ES-I3 (cell line): ENCODE data around the gene MAST4.
"Not testable (repeated sequence)": the region's sequence is repeated elsewhere in the genome, so short reads cannot be mapped to it uniquely, and the experiment has no call there.

ENCODE experiments used
- H3K36me3 ChIP-seq: 2 replicates; pipeline ENCODE4 v1.6.1; 2013; ENCODE audit warnings: mild to moderate bottlenecking, low read length, control low read depth, moderate library complexity; ENCODE audit not compliant: insufficient read depth
- H3K4me1 ChIP-seq: 2 replicates; pipeline ENCODE4 v1.6.1; 2013; ENCODE audit warnings: mild to moderate bottlenecking, control low read depth, low read length; ENCODE audit not compliant: insufficient read depth
- H3K9ac ChIP-seq: 2 replicates; pipeline ENCODE4 v1.6.1; 2013; ENCODE audit warnings: low read depth, mild to moderate bottlenecking, low read length, moderate library complexity
- H3K9me3 ChIP-seq: 2 replicates; pipeline ENCODE4 v1.6.1; 2013; ENCODE audit warnings: mild to moderate bottlenecking, low read length, moderate library complexity; ENCODE audit not compliant: control insufficient read depth, insufficient read depth

The MAST4 gene

GRCh38 chr5:67165526-67166459 lies 569.6 kb downstream of the MAST4 start:
- H3K9me3 ChIP-seq, result no peaks in the 10 kb centered on the region
- H3K36me3 ChIP-seq, result no peaks in the 10 kb centered on the region
- H3K9ac ChIP-seq, result peak overlapping the region; percentile 79
- no peaks in the 10 kb centered on the region; the same call in 1 of the 2 replicates for H3K4me1 ChIP-seq

- Histone ChIP-seq H3K9me3 (no peaks in the 10 kb centered on the region), H3K4me1 (no peaks in the 10 kb centered on the region; the same call in 1 of the 2 replicates), H3K9ac (peak overlapping the region; percentile 79)
Measured at GRCh38 chr5:67166460-67167285, 570.5 kb downstream of the MAST4 start.

GRCh38 chr5:67168069-67168468 lies 571.9 kb downstream of the MAST4 start:
- Histone ChIP-seq H3K36me3 (no peaks in the 10 kb centered on the region), H3K9ac (no peak overlapping the region), H3K9me3 (no peaks in the 10 kb centered on the region), H3K4me1 (no peaks in the 10 kb centered on the region)

More at GRCh38 chr5:67166460-67167285, 570.5 kb downstream of the MAST4 start:
- H3K36me3 ChIP-seq, result no peaks in the 10 kb centered on the region

- H3K9ac ChIP-seq, result no peak overlapping the region
- H3K9me3 ChIP-seq, result no peaks in the 10 kb centered on the region
- no peaks in the 10 kb centered on the region for H3K4me1 ChIP-seq
- H3K36me3 ChIP-seq, result no peaks in the 10 kb centered on the region
Measured at GRCh38 chr5:67170767-67171166, 574.6 kb downstream of the MAST4 start.

- not testable (repeated sequence) for H3K9me3 ChIP-seq, H3K4me1 ChIP-seq, H3K9ac ChIP-seq, H3K36me3 ChIP-seq
Measured at GRCh38 chr5:67173351-67173750, 577.2 kb downstream of the MAST4 start.

- Histone ChIP-seq H3K36me3 (no peaks in the 10 kb centered on the region), H3K9ac (no peak overlapping the region), H3K9me3 (peaks cover 6% of the 10 kb centered on the region; the same call in 1 of the 2 replicates), H3K4me1 (no peaks in the 10 kb centered on the region)
Measured at GRCh38 chr5:67173959-67174358, 577.8 kb downstream of the MAST4 start.

- no peaks in the 10 kb centered on the region for H3K36me3 ChIP-seq
Measured at GRCh38 chr5:67176936-67177335, 580.7 kb downstream of the MAST4 start.

GRCh38 chr5:67178085-67178484 lies 581.9 kb downstream of the MAST4 start:
- Histone ChIP-seq H3K9me3 (peaks cover 6% of the 10 kb centered on the region; the same call in 1 of the 2 replicates), H3K36me3 (no peaks in the 10 kb centered on the region), H3K4me1 (peaks cover 14% of the 10 kb centered on the region), H3K9ac (no peak overlapping the region)

More at GRCh38 chr5:67176936-67177335, 580.7 kb downstream of the MAST4 start:
- Histone ChIP-seq H3K9ac (no peak overlapping the region), H3K9me3 (peaks cover 6% of the 10 kb centered on the region; the same call in 1 of the 2 replicates), H3K4me1 (peaks cover 8% of the 10 kb centered on the region)

- H3K9me3 ChIP-seq, result peaks cover 6% of the 10 kb centered on the region; the same call in 1 of the 2 replicates
Measured at GRCh38 chr5:67178966-67179365, 582.8 kb downstream of the MAST4 start.

GRCh38 chr5:67179697-67180361 lies 583.6 kb downstream of the MAST4 start:
- no peak overlapping the region for H3K9ac ChIP-seq
- H3K9me3 ChIP-seq, result peaks cover 6% of the 10 kb centered on the region; the same call in 1 of the 2 replicates
- peaks cover 14% of the 10 kb centered on the region for H3K4me1 ChIP-seq
- no peaks in the 10 kb centered on the region for H3K36me3 ChIP-seq

More at GRCh38 chr5:67178966-67179365, 582.8 kb downstream of the MAST4 start:
- no peaks in the 10 kb centered on the region for H3K36me3 ChIP-seq
- peaks cover 14% of the 10 kb centered on the region for H3K4me1 ChIP-seq
- no peak overlapping the region for H3K9ac ChIP-seq

GRCh38 chr5:67181648-67182221 lies 585.5 kb downstream of the MAST4 start:
- Histone ChIP-seq H3K9me3 (peaks cover under 1% of the 10 kb centered on the region; the same call in 1 of the 2 replicates), H3K4me1 (peaks cover 14% of the 10 kb centered on the region), H3K9ac (no peak overlapping the region), H3K36me3 (no peaks in the 10 kb centered on the region)

GRCh38 chr5:67182301-67182790 lies 586.2 kb downstream of the MAST4 start:
- no peaks in the 10 kb centered on the region; the same call in 1 of the 2 replicates for H3K9me3 ChIP-seq
- no peaks in the 10 kb centered on the region for H3K36me3 ChIP-seq
- peaks cover 14% of the 10 kb centered on the region for H3K4me1 ChIP-seq
- no peak overlapping the region for H3K9ac ChIP-seq

GRCh38 chr5:67183859-67184258 lies 587.7 kb downstream of the MAST4 start:
- H3K36me3 ChIP-seq, result no peaks in the 10 kb centered on the region
- no peaks in the 10 kb centered on the region for H3K9me3 ChIP-seq
- H3K9ac ChIP-seq, result no peak overlapping the region
- peaks cover 14% of the 10 kb centered on the region for H3K4me1 ChIP-seq
